SU-DHL-6 (cell line): ENCODE data around the gene COBL.

Experiments
- H2AFZ ChIP-seq: fragments of 200-600 bp; sonication (generic); 2 replicates; pipeline ENCODE4 v1.6.1; 2014; ENCODE audit warnings: low read depth, mild to moderate bottlenecking, moderate library complexity, mixed read lengths, antibody characterized with exemption, low read length; ENCODE audit not compliant: severe bottlenecking
- H3F3A ChIP-seq: fragments of 200-600 bp; shearing (Covaris generic); 2 replicates; pipeline ENCODE4 v1.6.0; 2016; ENCODE audit warnings: antibody characterized with exemption, mild to moderate bottlenecking; ENCODE audit not compliant: insufficient read depth
- H3K27ac ChIP-seq: fragments of 200-600 bp; sonication (generic); 2 replicates; pipeline ENCODE4 v1.5.1; 2016; ENCODE audit warnings: low read depth, mild to moderate bottlenecking, low read length, moderate library complexity, mixed read lengths
- H3K27me3 ChIP-seq: fragments of 200-600 bp; sonication (generic), shearing (Covaris generic); 2 replicates; pipeline ENCODE4 v1.6.0; 2014; ENCODE audit warnings: mild to moderate bottlenecking, low read length
- H3K36me3 ChIP-seq: fragments of 200-600 bp; sonication (generic); 2 replicates; pipeline ENCODE4 v1.6.1; 2014; ENCODE audit warnings: mild to moderate bottlenecking, low read length, mixed read lengths
- H3K4me2 ChIP-seq: fragments of 300-600, 200-600 bp; shearing (Covaris generic), sonication (generic); 2 replicates; pipeline ENCODE4 v1.6.0; 2014; ENCODE audit warnings: low read length, low read depth, mild to moderate bottlenecking; ENCODE audit not compliant: poor library complexity, severe bottlenecking
- H3K4me3 ChIP-seq: fragments of 200-600 bp; sonication (generic); 2 replicates; pipeline ENCODE4 v1.5.1; 2014; ENCODE audit warnings: antibody characterized with exemption, low read length, mild to moderate bottlenecking, mixed read lengths; ENCODE audit not compliant: insufficient read depth, poor library complexity, severe bottlenecking
- H3K79me2 ChIP-seq: fragments of 200-600 bp; sonication (generic); 2 replicates; pipeline ENCODE4 v1.6.1; 2014; ENCODE audit warnings: mild to moderate bottlenecking, low read length, moderate library complexity; ENCODE audit not compliant: insufficient read depth
- H3K9ac ChIP-seq: fragments of 200-600 bp; sonication (generic); 2 replicates; pipeline ENCODE4 v1.7.0; 2014; ENCODE audit warnings: mild to moderate bottlenecking, low read length
- H3K9me2 ChIP-seq: fragments of 200-600 bp; sonication (generic); replicated peaks from 2 replicates; pipeline ENCODE4 v1.6.1; 2014; ENCODE audit warnings: low read length; ENCODE audit not compliant: insufficient read depth
- H3K9me3 ChIP-seq: fragments of 200-600 bp; sonication (generic); 2 replicates; pipeline ENCODE4 v1.6.1; 2014; ENCODE audit warnings: low read length, mixed read lengths; ENCODE audit not compliant: insufficient read depth
- H4K20me1 ChIP-seq: fragments of 200-600 bp; sonication (generic); 2 replicates; pipeline ENCODE4 v1.6.1; 2014; ENCODE audit warnings: low read depth, mild to moderate bottlenecking, antibody characterized with exemption, low read length, moderate library complexity, mixed read lengths
- CTCF ChIP-seq: fragments of 200-600 bp; sonication (generic); IDR thresholded peaks from one replicate; pipeline ENCODE4 v1.5.1; 2017; ENCODE audit warnings: antibody characterized with exemption, mild to moderate bottlenecking, low read length, moderate library complexity; ENCODE audit not compliant: insufficient read depth, poor library complexity, severe bottlenecking
- EZH2phosphoT487 ChIP-seq: fragments of 200-600 bp; sonication (generic), shearing (Covaris generic); conservative IDR thresholded peaks from 2 replicates; pipeline ENCODE4 v1.6.1; 2018; ENCODE audit warnings: mild to moderate bottlenecking, antibody characterized with exemption, low read length, moderate library complexity, mixed read lengths

COBL gene

GRCh38 chr7:51280156-51280555 lies 36.5 kb downstream of the COBL start:
- Histone ChIP-seq H3K9me2 (no peaks in the 10 kb centered on the region), H4K20me1 (no peaks in the 10 kb centered on the region), H3K9ac (no peak overlapping the region), H3K27me3 (0 out of 2 replicates have a peak, but pooled peaks cover 3% of the 10 kb centered on the region), H3K9me3 (no peaks in the 10 kb centered on the region), H3K36me3 (no peaks in the 10 kb centered on the region), H3K4me3 (no peak overlapping the region), H3K79me2 (no peaks in the 10 kb centered on the region), H3K4me2 (no peak overlapping the region), H3K27ac (no peak overlapping the region), H2AFZ (no peak overlapping the region), H3F3A (no peaks in the 10 kb centered on the region)
- TF ChIP-seq CTCF: no peak
- TF ChIP-seq EZH2phosphoT487: no peak

GRCh38 chr7:51279391-51280023 lies 37.1 kb downstream of the COBL start:
- no peaks in the 10 kb centered on the region for H3K9me3 ChIP-seq
- no peak overlapping the region for H3K4me3 ChIP-seq
- H3K4me2 ChIP-seq: no peak overlapping the region
- no peaks in the 10 kb centered on the region for H3K9me2 ChIP-seq
- TF ChIP-seq CTCF: no peak
- no peak for TF ChIP-seq EZH2phosphoT487
- H3K79me2 ChIP-seq: no peaks in the 10 kb centered on the region
- no peaks in the 10 kb centered on the region for H3F3A ChIP-seq
- H4K20me1 ChIP-seq: no peaks in the 10 kb centered on the region
- peaks cover 3% of the 10 kb centered on the region; the same call in 1 of the 2 replicates for H3K27me3 ChIP-seq
- no peak overlapping the region for H3K9ac ChIP-seq
- no peak overlapping the region for H3K27ac ChIP-seq
- H2AFZ ChIP-seq: no peak overlapping the region
- no peaks in the 10 kb centered on the region for H3K36me3 ChIP-seq

GRCh38 chr7:51278797-51279196 lies 37.8 kb downstream of the COBL start:
- Histone ChIP-seq H3K36me3 (no peaks in the 10 kb centered on the region), H3K4me2 (no peak overlapping the region), H3K4me3 (no peak overlapping the region), H3F3A (no peaks in the 10 kb centered on the region), H3K9me2 (no peaks in the 10 kb centered on the region), H3K27ac (no peak overlapping the region), H3K9ac (no peak overlapping the region), H4K20me1 (no peaks in the 10 kb centered on the region), H3K79me2 (no peaks in the 10 kb centered on the region), H2AFZ (no peak overlapping the region), H3K27me3 (peaks cover 3% of the 10 kb centered on the region; the same call in 1 of the 2 replicates), H3K9me3 (no peaks in the 10 kb centered on the region)
- TF ChIP-seq EZH2phosphoT487: no peak
- no peak for TF ChIP-seq CTCF
